Liver (tissue), 9 donors: ENCODE measurements around the gene SMIM7. TPM values are rescaled to one million over a fixed set of nuclear protein-coding genes. Genes with fewer than 3 reads are reported as not detected.

ENCODE experiments used
- DNase-seq: peaks from one replicate; pipeline ENCODE4 v3.0.0-alpha.2; 2017; ENCODE audit warnings: low spot score
- H3K27ac ChIP-seq, 2 donors: one replicate each; pipeline ENCODE4 v1.7.0; 2013; ENCODE audit warnings: inconsistent platforms in 2 of 2, low read length in 2 of 2, control low read depth in 1 of 2, low read depth in 1 of 2, mild to moderate bottlenecking in 1 of 2
- H3K27me3 ChIP-seq, 4 donors: one replicate each; pipeline versions ENCODE4 v1.6.1 to v1.7.0; 2013; ENCODE audit warnings: low read length in 3 of 4, inconsistent platforms in 1 of 4, mild to moderate bottlenecking in 1 of 4, moderate library complexity in 1 of 4; ENCODE audit not compliant: control insufficient read depth in 4 of 4, insufficient read depth in 4 of 4
- H3K36me3 ChIP-seq, 4 donors: one replicate each; pipeline versions ENCODE4 v1.6.1 to v1.7.0; 2013; ENCODE audit warnings: low read length in 3 of 4, mild to moderate bottlenecking in 3 of 4, low read depth in 1 of 4, moderate library complexity in 1 of 4; ENCODE audit not compliant: control insufficient read depth in 4 of 4, insufficient read depth in 3 of 4
- H3K4me1 ChIP-seq, 4 donors: one replicate each; pipeline versions ENCODE4 v1.6.1 to v1.7.0; 2013; ENCODE audit warnings: low read length in 3 of 4, mild to moderate bottlenecking in 3 of 4, moderate library complexity in 1 of 4; ENCODE audit not compliant: control insufficient read depth in 4 of 4, insufficient read depth in 4 of 4
- H3K4me3 ChIP-seq, 3 donors: one replicate each; pipeline versions ENCODE4 v1.6.1 to v1.7.0; 2013; ENCODE audit warnings: low read length in 3 of 3, control low read depth in 1 of 3, low read depth in 1 of 3, mild to moderate bottlenecking in 1 of 3
- H3K9ac ChIP-seq, 2 donors: one replicate each; pipeline ENCODE4 v1.7.0; 2013; ENCODE audit warnings: low read length in 2 of 2, mild to moderate bottlenecking in 2 of 2, moderate library complexity in 2 of 2, control low read depth in 1 of 2, low read depth in 1 of 2
- H3K9me3 ChIP-seq, 4 donors: one replicate each; pipeline versions ENCODE4 v1.6.1 to v1.7.0; 2013; ENCODE audit warnings: low read length in 3 of 4; ENCODE audit not compliant: control insufficient read depth in 4 of 4
- ATF3 ChIP-seq: IDR thresholded peaks from 2 replicates; pipeline ENCODE4 v1.6.1; 2016; ENCODE audit warnings: antibody characterized with exemption
- CTCF ChIP-seq: fragments of 150-350 bp; IDR thresholded peaks from 2 replicates; pipeline ENCODE4 v1.5.1; 2017; ENCODE audit warnings: improper control_type of control experiment, low read depth, low read length; ENCODE audit not compliant: missing input control
- EGR1 ChIP-seq, 2 donors: IDR thresholded peaks; 2 replicates each; pipeline ENCODE4 v1.6.1; 2016 to 2018; ENCODE audit warnings: antibody characterized with exemption in 2 of 2, low read depth in 2 of 2
- FOXA1 ChIP-seq: IDR thresholded peaks from 2 replicates; pipeline ENCODE4 v1.6.1; 2016; ENCODE audit warnings: antibody characterized with exemption
- FOXA2 ChIP-seq: IDR thresholded peaks from 2 replicates; pipeline ENCODE4 v1.6.1; 2016; ENCODE audit warnings: antibody characterized with exemption
- GABPA ChIP-seq, 2 donors: IDR thresholded peaks in 1 of 2; conservative IDR thresholded peaks in 1 of 2; 2 replicates each; pipeline ENCODE4 v1.6.1; 2016; ENCODE audit warnings: antibody characterized with exemption in 2 of 2, mild to moderate bottlenecking in 1 of 2, moderate library complexity in 1 of 2
- HNF4A ChIP-seq, 2 donors: conservative IDR thresholded peaks; 2 replicates each; pipeline ENCODE4 v1.6.1; 2016; ENCODE audit warnings: antibody characterized with exemption in 2 of 2, mild to moderate bottlenecking in 2 of 2
- JUND ChIP-seq, 2 donors: IDR thresholded peaks; 2 replicates each; pipeline ENCODE4 v1.6.1; 2016; ENCODE audit warnings: antibody characterized with exemption in 2 of 2
- NR2F2 ChIP-seq: IDR thresholded peaks from 2 replicates; pipeline ENCODE4 v1.6.1; 2016; ENCODE audit warnings: antibody characterized with exemption
- RAD21 ChIP-seq, 2 donors: IDR thresholded peaks; 2 replicates each; pipeline ENCODE4 v1.6.1; 2016; ENCODE audit warnings: antibody characterized with exemption in 2 of 2, mild to moderate bottlenecking in 2 of 2
- REST ChIP-seq: IDR thresholded peaks from 2 replicates; pipeline ENCODE4 v1.6.1; 2016; ENCODE audit warnings: antibody characterized with exemption, mild to moderate bottlenecking
- RXRA ChIP-seq, 2 donors: IDR thresholded peaks; 2 replicates each; pipeline ENCODE4 v1.6.1; 2017 to 2018; ENCODE audit warnings: antibody characterized with exemption in 2 of 2, mild to moderate bottlenecking in 1 of 2
- SP1 ChIP-seq: IDR thresholded peaks from 2 replicates; pipeline ENCODE4 v1.6.1; 2018; ENCODE audit warnings: antibody characterized with exemption, mild to moderate bottlenecking
- TAF1 ChIP-seq: conservative IDR thresholded peaks from 2 replicates; pipeline ENCODE4 v1.6.1; 2016; ENCODE audit warnings: antibody characterized with exemption, mild to moderate bottlenecking
- YY1 ChIP-seq: IDR thresholded peaks from 2 replicates; pipeline ENCODE4 v1.6.1; 2016; ENCODE audit warnings: antibody characterized with exemption, mild to moderate bottlenecking
- WGBS: extraction: QIAGEN DNeasy Blood & Tissue Kit; methylation state at CpG from one replicate; pipeline ENCODE4 v1.1.7; 2013; 5-methylcytosine and 5-hydroxymethylcytosine counted together
- polyA plus RNA-seq, 2 donors: library from polyadenylated mRNA; stranded (reverse) in 1 of 2; unstranded in 1 of 2; fragments of 200-250 nt in 1 of 2; fragments of >200 nt in 1 of 2; fragmentation: Nextera tagmentation in 1 of 2; extraction: Ambion mirVana in 1 of 2; gene quantifications; one replicate each; pipeline versions ENCODE4 v1.2.1 to v1.2.3, GENCODE V29; 2013 to 2015
- total RNA-seq, 2 donors: library from RNA; depleted of rRNA; stranded (reverse); fragments of >200 nt; gene quantifications; one replicate each; pipeline ENCODE4 v1.2.3, GENCODE V29; 2014
- TF ChIP-seq, protein P1 (sequence below): IDR thresholded peaks from 2 replicates; pipeline ENCODE4 v1.6.1; 2016; ENCODE audit warnings: antibody characterized with exemption
- donor health status: healthy.
- donor health status: healthy.
- donor health status: healthy.
- donor health status: healthy.
- donor health status: healthy.

Gene SMIM7
- total and polyA plus RNA-seq, 4 donors, result 35.2 to 81.8 (median 46.9) TPM

GRCh38 chr19:16607819-16608218 is 52.1 kb downstream of the SMIM7 start:
- Histone ChIP-seq H3K9ac (no peak overlapping the region), H3K27ac (peak overlapping the region; percentile 46 to 57), H3K4me1 (peaks cover 4 to 24% (median 14%) of the 10 kb centered on the region in 4 donors), H3K9me3 (no peaks in the 10 kb centered on the region), H3K27me3 (no peaks in the 10 kb centered on the region), H3K36me3 (no peaks in the 10 kb centered on the region), H3K4me3 (no peak overlapping the region)
- DNase-seq, result no peak
- 91% methylated on average over 12 of the region's 12 CpGs for WGBS
- TF ChIP-seq RXRA (IDR thresholded peaks at IDR 0.05), result no peak
- TF ChIP-seq NR2F2, result no peak
- TF ChIP-seq FOXA2, result no peak
- no peak for TF ChIP-seq GABPA (IDR thresholded peaks at IDR 0.05 in 1 of 2, conservative IDR thresholded peaks at IDR 0.05 in 1 of 2)
- no peak for TF ChIP-seq FOXA1
- TF ChIP-seq TAF1, result no peak
- no peak for TF ChIP-seq SP1
- TF ChIP-seq HNF4A (conservative IDR thresholded peaks at IDR 0.05), result no peak
- no peak for TF ChIP-seq RAD21 (IDR thresholded peaks at IDR 0.05)
- no peak for TF ChIP-seq JUND (IDR thresholded peaks at IDR 0.05)
- TF ChIP-seq EGR1 (IDR thresholded peaks at IDR 0.05; ENCODE audit: low read depth in 2 of 2), result no peak
- TF ChIP-seq YY1, result no peak
- TF ChIP-seq, protein P1, sequence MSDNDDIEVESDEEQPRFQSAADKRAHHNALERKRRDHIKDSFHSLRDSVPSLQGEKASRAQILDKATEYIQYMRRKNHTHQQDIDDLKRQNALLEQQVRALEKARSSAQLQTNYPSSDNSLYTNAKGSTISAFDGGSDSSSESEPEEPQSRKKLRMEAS, result no peak

GRCh38 chr19:16605553-16605994 is 54.4 kb downstream of the SMIM7 start:
- Histone ChIP-seq H3K27ac (no peak overlapping the region), H3K9me3 (no peaks in the 10 kb centered on the region), H3K36me3 (no peaks in the 10 kb centered on the region), H3K4me3 (no peak overlapping the region), H3K27me3 (no peaks in the 10 kb centered on the region), H3K4me1 (peaks cover 0 to 12% (median 6%) of the 10 kb centered on the region in 4 donors), H3K9ac (no peak overlapping the region)
- TF ChIP-seq ATF3 (no peak), RXRA (IDR thresholded peaks at IDR 0.05) (no peak), JUND (IDR thresholded peaks at IDR 0.05) (no peak), EGR1 (IDR thresholded peaks at IDR 0.05; ENCODE audit: low read depth in 2 of 2) (no peak), RAD21 (IDR thresholded peaks at IDR 0.05) (no peak), REST (no peak)
- TF ChIP-seq, protein P1, result no peak
- no peak for DNase-seq
- WGBS, result 76% methylated on average over 8 of the region's 8 CpGs

GRCh38 chr19:16605115-16605514 is 54.8 kb downstream of the SMIM7 start:
- no peak for DNase-seq
- WGBS, result 91% methylated on average over 3 of the region's 3 CpGs
- H3K27ac ChIP-seq, result no peak overlapping the region
- H3K9ac ChIP-seq, result no peak overlapping the region
- TF ChIP-seq JUND (IDR thresholded peaks at IDR 0.05), result no peak
- no peak for TF ChIP-seq REST
- no peak for TF ChIP-seq SP1
- no peak for TF ChIP-seq RAD21 (IDR thresholded peaks at IDR 0.05)
- TF ChIP-seq NR2F2, result no peak
- TF ChIP-seq FOXA1, result no peak
- TF ChIP-seq, protein P1, result no peak
- TF ChIP-seq RXRA (IDR thresholded peaks at IDR 0.05), result no peak
- no peak for TF ChIP-seq CTCF
- TF ChIP-seq ATF3, result no peak
- H3K36me3 ChIP-seq, result no peaks in the 10 kb centered on the region
- no peak overlapping the region for H3K4me3 ChIP-seq
- H3K27me3 ChIP-seq, result no peaks in the 10 kb centered on the region
- peaks cover 0 to 12% (median 6%) of the 10 kb centered on the region in 4 donors for H3K4me1 ChIP-seq
- no peaks in the 10 kb centered on the region for H3K9me3 ChIP-seq
